ENCODE measurements around the gene FGF12.

Gene FGF12

DNA sequence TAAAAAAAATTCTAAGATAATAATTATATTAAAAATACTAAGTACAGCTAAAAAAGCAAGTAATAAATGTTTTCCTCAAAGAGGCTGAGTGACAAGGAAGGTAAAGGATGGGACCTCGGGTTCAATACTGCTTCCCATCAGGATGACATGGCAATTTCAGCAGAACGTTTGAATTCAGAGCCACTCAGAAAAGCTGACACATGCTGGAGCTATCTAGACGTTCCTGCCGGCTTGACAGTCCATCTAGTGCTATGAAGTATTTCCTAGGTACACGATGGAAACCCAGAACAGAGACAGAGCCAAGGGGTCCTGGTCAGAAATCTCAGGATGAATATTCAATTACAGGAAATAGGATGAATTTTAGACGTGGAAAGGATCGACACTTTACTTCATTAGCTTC, 361.8 kb downstream of the FGF12 start:
- no peaks in the 10 kb centered on the region for H3K4me1 ChIP-seq
- H3K9me3 ChIP-seq = no peaks in the 10 kb centered on the region
- H3K4me3 ChIP-seq (ENCODE audit: low read depth, low read length) = no peak overlapping the region
- TF ChIP-seq, protein P1, sequence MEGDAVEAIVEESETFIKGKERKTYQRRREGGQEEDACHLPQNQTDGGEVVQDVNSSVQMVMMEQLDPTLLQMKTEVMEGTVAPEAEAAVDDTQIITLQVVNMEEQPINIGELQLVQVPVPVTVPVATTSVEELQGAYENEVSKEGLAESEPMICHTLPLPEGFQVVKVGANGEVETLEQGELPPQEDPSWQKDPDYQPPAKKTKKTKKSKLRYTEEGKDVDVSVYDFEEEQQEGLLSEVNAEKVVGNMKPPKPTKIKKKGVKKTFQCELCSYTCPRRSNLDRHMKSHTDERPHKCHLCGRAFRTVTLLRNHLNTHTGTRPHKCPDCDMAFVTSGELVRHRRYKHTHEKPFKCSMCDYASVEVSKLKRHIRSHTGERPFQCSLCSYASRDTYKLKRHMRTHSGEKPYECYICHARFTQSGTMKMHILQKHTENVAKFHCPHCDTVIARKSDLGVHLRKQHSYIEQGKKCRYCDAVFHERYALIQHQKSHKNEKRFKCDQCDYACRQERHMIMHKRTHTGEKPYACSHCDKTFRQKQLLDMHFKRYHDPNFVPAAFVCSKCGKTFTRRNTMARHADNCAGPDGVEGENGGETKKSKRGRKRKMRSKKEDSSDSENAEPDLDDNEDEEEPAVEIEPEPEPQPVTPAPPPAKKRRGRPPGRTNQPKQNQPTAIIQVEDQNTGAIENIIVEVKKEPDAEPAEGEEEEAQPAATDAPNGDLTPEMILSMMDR (IDR thresholded peaks at IDR 0.05; ENCODE audit: low read depth, low read length) = no peak
- no peak for DNase-seq
- H3K36me3 ChIP-seq = no peaks in the 10 kb centered on the region
- H3K27me3 ChIP-seq = no peaks in the 10 kb centered on the region

DNA sequence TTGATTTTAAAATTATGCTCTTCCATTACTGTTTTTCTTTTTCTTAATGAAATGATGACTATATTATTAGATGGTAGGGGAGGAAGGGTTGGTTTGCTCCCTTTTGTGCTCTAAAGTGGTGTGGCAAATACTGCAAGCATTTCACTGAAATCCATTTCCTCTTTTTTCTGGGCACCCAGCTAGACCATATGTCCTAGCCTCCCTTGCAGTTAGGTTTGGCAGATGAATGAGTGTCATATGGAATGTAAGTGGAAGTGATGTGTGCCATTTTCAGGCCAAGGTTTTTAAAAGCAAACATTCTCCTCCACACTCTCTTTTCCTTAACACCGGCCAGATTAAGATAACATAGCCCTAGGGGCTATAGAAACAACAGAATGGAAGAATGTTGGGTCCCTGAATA, 363.0 kb downstream of the FGF12 start:
- no peak for DNase-seq
- no peaks in the 10 kb centered on the region for H3K9me3 ChIP-seq
- TF ChIP-seq, protein P1 (IDR thresholded peaks at IDR 0.05; ENCODE audit: low read depth, low read length) = no peak
- no peaks in the 10 kb centered on the region for H3K36me3 ChIP-seq
- H3K4me1 ChIP-seq = no peaks in the 10 kb centered on the region
- no peaks in the 10 kb centered on the region for H3K27me3 ChIP-seq
- H3K4me3 ChIP-seq (ENCODE audit: low read depth, low read length) = no peak overlapping the region

DNA sequence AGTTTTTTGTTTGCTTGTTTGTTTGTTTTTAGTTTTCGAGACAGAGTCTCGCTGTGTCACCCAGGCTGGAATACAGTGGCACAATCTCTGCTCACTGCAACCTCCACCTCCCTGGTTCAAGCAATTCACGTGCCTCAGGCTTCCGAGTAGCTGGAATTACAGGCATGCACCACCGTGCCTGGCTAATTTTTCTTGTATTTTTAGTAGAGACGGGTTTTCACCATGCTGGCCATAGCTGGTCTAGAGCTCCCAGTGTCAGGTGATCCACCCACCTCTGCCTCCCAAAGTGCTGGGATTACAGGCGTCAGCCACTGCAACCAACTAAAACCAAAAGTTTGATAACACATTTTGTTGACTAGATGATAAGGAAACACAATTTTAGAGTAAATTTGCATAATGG, 372.7 kb downstream of the FGF12 start:
- Histone ChIP-seq H3K36me3 (no peaks in the 10 kb centered on the region), H3K4me3 (ENCODE audit: low read depth, low read length) (no peak overlapping the region), H3K4me1 (no peaks in the 10 kb centered on the region), H3K27me3 (no peaks in the 10 kb centered on the region), H3K9me3 (no peaks in the 10 kb centered on the region)
- DNase-seq = no peak
- TF ChIP-seq, protein P1 (IDR thresholded peaks at IDR 0.05; ENCODE audit: low read depth, low read length) = no peak

DNA sequence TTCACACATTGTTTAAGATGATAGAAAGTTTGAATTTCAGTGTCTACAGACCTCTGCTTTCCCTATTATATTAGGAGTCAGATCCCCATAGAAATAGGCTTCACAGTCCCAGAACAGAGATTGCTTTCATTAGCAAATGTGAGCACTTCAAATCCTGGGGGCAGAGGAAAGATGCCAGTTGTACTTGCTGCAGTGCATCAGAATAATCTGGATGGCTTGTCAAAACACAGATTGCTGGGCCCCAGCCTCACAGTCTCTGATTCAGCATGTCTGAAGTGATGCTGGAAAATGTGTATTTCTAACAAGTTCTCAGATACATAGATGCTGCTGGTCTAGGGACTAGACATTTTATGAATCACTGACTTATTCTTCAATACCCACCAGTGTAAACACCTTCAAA, 375.2 kb downstream of the FGF12 start:
- TF ChIP-seq, protein P1 (IDR thresholded peaks at IDR 0.05; ENCODE audit: low read depth, low read length) = no peak
- Histone ChIP-seq H3K4me1 (no peaks in the 10 kb centered on the region), H3K27me3 (no peaks in the 10 kb centered on the region), H3K9me3 (no peaks in the 10 kb centered on the region), H3K36me3 (no peaks in the 10 kb centered on the region), H3K4me3 (ENCODE audit: low read depth, low read length) (no peak overlapping the region)
- no peak for DNase-seq

DNA sequence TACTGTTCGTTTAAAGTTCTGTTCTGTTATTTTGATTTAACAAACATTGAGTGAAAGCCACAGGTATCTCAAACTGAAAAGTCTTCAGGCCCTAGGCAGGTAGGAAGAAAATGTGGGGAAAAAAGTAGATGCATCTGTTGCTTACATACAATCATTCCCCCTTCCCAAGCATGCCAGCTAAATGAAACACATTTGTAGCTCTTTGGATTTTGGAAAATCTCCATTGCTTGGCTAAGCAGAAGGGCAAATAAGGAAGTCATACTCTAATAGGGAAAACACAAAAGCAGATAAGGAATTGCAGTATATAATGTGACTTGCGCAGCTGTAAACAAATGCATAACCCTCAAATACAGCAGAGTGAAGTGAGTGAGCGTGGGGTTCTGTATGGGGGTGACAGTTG, 375.9 kb downstream of the FGF12 start:
- H3K36me3 ChIP-seq = no peaks in the 10 kb centered on the region
- H3K4me3 ChIP-seq (ENCODE audit: low read depth, low read length) = no peak overlapping the region
- H3K9me3 ChIP-seq = no peaks in the 10 kb centered on the region
- no peaks in the 10 kb centered on the region for H3K27me3 ChIP-seq
- no peaks in the 10 kb centered on the region for H3K4me1 ChIP-seq
- no peak for DNase-seq
- TF ChIP-seq, protein P1 (IDR thresholded peaks at IDR 0.05; ENCODE audit: low read depth, low read length) = no peak

DNA sequence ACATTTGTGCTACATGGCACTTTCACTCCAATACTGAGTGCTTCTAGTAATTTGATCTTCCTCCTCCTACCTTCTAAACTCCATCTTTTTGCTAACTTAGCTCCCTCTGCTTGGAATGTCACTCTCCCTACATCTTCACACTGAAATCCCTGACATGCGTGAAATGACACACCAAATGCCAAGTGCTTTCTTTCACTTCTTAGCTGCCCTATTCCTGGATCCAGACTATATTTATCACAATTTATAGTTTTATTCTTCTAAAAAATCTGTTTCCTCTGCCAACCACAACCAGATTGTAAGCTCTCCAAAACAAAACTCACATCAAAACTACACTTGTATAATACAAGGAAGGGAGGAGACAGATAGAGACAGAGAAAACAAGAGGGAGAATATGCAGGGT, 387.3 kb downstream of the FGF12 start:
- H3K4me3 ChIP-seq (ENCODE audit: low read depth, low read length) = no peak overlapping the region
- no peaks in the 10 kb centered on the region for H3K36me3 ChIP-seq
- H3K9me3 ChIP-seq = no peaks in the 10 kb centered on the region
- H3K4me1 ChIP-seq = no peaks in the 10 kb centered on the region
- TF ChIP-seq, protein P1 (IDR thresholded peaks at IDR 0.05; ENCODE audit: low read depth, low read length) = no peak
- no peak for DNase-seq
- H3K27me3 ChIP-seq = no peaks in the 10 kb centered on the region
